GM19324 (cell line): ENCODE results near the gene PIK3CD.
"Not testable (repeated sequence)": the region's sequence is repeated elsewhere in the genome, so short reads cannot be mapped to it uniquely, and the experiment has no call there.

ENCODE experiments used
- ATAC-seq: cut with Tn5 transposase; IDR thresholded peaks from one replicate; pipeline ENCODE4 v1.9.1; 2021; ENCODE audit warnings: mild to moderate bottlenecking, moderate library complexity; ENCODE audit not compliant: unreplicated experiment, low FRiP score

Gene PIK3CD

DNA sequence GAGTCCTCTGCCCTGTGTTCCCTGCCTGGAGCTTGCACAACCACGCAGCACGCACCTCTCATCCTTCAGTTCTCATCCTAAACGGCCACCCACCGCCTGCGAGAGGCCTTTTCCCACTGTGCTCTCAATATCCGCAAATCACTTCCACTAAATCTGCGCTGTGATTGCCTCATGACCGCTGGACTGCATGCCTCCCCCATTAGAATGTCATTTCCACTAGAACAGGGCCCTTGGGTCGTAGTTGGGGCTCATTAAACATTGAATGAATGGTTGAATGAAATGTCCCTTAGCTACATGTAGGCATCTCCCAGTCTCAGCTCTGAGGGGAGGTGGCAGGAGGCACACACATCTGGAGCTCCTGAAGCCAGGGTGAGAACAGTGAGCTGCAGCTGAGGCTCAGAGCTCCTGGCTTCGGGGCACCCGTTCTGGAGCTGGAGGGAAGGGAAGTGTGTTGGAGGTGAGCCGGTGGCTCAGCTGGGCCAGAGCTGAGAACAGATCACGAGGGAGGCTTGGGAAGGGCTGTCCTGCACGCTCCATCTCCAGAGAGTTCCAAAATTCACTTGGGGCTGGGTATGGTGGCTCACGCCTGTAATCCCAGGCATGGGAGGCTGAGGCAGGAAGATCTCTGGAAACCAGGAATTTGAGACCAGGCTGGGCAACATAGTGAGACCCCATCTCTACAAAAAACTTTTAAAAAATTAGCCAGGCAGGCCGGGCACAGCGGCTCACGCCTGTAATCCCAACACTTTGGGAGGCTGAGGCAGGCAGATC is 32.4 kb upstream of the PIK3CD start:
- ATAC-seq: no peak

DNA sequence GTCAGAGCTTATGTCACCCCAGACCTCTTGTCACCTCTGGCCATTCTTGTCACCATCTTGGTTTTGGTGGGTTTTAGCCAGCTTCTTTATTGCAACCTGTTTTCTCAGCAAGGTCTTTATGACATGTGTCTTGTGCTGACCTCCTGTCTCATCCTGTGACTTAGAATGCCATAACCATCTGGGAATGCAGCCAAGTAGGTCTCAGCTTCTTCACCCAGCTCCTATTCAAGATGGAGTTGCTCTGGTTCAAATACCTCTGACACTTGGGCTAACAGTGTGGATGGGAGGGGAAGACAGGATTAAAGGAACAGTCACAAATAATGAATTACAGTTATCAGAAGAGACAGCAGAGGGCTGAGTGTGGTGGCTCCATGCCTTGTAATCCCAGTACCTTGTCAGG is 30.5 kb upstream of the PIK3CD start:
- no peak for ATAC-seq

DNA sequence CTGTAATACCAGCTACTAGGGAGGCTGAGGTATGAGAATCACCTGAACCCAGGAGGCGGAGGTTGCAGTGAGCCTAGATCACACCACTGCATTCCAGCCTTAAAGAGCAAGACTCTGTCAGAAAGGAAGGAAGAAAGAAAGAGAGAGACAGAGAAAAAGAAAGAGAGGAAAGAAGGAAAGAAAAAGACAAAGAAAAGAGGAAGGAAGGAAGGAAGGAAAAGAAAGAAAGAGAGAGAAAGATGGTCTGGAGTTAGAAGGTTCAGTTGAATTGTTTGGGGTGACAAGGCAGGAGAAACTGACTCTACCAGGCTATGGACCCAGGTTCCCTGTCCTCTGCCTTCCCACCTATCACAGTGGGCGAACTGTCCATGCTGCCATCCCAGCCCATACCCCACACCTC is 27.4 kb upstream of the PIK3CD start:
- ATAC-seq: no peak

DNA sequence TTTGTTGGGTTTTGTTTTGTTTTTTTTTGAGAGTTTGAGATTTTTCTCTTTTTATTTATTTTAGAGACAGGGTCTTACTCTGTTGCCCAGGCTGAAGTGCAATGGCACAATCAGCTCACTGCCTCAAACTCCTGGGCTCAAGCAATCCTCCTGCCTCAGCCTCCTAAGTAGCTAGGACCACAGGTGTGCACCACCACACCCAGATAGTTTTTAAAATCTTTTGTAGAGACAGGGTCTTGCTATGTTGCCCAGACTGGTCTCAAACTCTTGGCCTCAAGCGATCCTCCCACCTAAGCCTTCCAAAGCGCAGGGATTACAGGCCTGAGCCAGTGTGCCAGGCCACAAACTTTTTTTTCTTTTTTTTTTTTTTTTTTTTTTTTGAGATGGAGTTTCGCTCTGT is 26.5 kb upstream of the PIK3CD start:
- ATAC-seq: not testable (repeated sequence)

DNA sequence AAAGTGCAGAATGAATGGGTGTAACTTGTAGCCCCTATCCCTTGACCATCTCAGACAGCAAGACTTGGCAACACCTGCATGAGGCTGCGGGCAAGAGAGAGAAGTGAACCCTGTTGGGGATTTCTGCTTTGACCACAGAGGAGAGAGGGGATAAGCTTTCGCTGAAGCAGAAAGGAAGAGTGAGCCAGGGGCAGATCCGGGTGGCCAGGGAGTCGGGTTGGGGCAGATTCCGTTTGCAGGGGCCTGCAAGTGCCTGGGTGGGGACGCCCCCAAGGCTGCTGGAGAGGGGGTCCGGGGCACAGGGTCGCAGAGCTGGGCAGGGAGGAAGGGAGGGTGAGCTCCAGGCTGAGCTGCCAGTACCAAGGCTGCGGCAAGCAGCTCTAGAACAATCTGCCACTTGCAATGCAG is 25.3 kb upstream of the PIK3CD start:
- peak; percentile 55 for ATAC-seq

DNA sequence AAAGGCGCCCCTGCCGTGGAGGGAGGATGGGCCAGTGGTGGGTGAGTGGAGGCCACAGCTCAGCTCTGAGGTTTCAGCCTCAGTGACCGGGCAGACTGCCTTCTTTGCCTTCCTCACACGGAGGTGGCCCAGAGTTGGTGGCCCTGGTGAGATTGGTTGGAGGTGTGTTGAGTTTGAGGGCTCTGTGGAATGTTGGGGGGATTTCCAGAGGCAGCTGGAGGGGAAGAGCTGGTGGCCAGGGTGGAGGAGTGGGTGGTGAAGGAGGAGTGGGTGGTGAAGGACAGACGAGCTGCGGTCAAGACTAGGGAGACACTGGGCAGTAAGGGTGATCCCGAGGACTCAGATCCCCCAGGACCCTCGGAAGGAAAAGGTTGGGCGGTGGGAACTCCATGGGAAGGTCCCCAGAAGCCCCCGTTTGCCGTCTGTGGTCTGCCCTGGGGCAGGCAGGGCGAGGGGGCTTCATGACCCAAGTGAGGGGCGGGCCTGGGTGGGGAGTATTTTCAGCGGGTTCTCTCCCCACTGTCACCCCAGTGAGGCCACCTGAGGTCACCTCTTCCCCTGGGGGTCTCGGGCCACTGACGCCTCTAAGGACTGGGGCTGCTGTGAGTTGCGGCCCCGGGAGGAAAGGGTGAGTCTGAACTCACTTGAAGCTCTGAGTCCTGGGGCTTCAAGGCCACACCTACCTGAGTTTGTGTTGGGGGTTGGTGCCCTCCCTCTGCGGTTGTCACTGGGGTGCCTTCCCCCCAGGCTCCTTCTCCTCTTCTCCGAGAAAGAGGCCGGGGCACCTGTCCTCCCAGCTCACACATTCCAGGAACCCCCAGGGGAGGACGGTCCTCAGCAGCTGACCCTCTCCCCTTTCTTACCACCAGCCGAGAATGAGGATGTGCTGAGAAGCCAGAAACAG is 22.7 kb upstream of the PIK3CD start:
- no peak for ATAC-seq

DNA sequence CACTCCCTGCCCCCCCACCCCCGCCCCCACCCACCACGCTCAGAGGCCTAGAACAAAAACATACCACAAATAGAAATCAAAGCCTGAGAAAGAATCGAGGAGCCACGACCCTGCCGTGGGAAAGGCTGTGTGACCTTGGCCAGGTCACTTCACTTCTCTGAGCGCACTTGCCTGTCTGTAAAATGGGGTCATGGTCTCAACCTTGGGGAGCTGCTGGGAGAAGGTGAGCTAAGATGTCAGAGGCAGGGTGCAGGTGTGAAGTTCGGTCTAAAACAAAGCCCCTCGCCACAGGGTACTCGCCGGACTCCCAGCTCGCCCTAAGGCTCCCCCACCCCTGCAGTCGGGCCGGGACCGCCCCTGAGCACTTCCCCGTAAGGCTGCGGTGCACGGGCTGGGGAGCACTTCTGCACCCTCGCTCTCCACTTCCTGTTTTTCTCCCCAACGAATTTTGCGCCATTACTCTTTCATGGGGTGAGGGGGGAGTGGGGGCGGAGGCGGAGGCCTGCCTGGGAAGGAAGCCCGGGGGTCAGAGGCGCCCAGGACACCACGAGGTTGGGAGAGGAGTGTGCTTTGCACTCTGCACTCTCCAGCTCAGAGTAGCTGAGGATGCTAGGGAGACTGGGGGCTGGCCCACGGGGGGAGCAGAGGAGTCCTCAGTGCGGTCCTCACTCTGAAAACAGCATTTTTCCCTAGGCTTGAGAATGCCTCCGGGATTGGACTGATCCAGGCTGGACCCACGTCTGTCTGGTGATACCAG is 21.9 kb upstream of the PIK3CD start:
- no peak for ATAC-seq

DNA sequence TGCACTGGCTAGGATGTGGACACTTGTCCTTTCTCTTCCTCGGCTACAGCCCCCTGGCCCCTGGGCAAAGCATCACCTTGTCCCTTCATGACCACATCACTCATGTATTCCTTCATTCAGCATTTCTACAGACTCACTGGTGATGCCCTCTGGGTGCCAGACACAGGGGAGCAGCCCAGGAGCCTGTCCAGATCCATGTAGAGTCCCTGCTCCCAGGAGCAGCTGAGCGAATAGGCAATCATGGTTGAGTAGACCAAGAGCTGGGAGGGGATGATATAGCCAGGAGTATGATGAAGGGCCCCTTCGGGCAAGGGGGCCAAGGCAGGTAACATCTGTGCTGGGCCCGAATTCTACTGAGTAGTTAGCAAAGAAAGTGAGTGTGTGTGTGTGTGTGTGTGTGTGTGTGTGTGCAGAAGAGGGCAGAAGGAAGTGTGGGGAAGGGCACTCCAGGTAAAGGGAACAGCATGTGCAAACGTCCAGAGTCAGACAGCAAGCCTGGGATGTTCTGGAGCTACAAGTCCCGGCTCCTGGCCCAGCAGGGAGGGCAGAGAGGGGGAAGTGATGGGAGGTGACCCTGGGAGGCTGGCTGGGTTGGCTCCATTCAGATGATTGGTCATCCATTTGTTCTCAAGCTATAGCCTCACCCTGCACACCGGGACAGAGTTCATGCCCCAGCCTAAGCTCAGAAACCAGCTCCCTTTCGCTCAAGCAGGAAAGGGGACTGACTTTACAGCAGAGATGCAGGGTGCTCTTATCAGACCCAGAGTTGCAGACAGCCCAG is 21.0 kb upstream of the PIK3CD start:
- ATAC-seq: no peak

DNA sequence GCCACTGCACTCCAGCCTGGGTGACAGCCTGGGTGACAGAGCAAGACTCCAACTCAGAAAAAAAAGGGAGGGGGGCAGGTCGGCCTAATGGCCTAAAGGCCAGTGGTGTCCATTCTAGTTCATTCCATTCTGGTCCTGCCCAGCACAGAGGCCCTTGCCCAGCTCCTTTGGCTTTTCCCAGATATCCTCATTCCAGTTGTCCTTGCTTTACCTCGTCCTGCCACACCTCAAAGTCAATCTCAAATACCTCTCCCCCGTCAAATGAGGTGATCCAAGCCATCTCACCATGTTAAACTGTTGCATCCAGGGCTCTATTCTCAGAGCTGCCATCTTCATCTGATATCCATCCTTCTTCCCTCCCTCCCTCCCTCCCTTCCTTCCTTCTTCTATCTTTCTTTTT is 19.9 kb upstream of the PIK3CD start:
- no peak for ATAC-seq

DNA sequence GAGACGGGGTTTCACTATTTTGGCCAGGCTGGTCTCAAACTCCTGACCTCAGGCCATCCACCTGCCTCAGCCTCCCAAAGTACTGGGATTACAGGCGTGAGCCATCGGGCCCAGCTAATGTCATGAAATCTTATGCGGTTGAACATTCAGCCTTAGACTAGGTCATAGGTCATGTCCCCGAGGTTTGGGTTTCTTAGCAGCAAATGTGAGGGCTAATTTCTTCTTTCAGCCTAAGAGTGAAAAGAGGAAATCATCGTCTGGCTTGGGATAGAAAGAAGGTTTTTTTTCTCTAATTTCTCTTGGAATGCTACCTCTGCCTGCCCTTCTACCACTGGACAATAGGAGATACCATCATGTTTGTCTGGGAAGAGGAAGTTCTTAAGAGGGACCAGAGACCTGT is 18.0 kb upstream of the PIK3CD start:
- no peak for ATAC-seq

DNA sequence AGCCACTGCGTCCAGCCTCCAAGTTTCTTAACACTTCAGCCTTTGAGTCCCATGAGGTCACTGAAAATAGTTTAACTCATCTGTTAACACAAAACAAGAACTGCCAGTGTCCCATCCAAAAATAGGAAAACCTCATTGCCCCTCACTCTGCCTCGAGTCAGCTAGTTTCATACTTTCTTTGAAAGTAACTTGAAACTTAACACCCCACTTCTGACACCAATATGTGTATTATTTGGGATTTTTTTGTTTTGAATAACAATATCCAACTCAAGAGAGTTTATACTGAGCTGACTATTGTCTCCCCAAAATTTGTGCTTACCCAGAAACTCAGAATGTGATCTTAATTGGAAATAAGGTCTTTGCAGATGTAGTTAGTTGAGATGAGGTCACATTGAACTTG is 16.9 kb upstream of the PIK3CD start:
- ATAC-seq: no peak

DNA sequence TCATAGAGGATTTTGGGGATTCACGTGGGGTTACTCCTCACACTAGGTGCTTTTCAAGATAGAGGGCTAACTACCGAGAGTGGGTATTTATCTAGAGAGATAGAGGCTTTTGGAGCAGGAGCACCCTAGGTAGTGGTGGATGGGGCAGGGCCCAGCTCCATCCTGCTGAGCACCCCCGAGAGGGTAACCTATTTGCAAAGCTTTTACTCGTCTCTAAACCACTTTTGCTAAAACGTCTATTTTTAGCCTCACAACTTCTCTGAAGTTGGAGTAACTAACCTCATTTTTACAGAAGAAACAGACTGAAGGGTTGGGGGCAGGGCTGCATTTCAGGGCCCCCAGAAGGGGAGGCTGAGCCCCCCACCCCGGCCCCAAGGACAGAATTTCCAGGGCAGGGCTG is 12.3 kb upstream of the PIK3CD start:
- ATAC-seq: no peak

DNA sequence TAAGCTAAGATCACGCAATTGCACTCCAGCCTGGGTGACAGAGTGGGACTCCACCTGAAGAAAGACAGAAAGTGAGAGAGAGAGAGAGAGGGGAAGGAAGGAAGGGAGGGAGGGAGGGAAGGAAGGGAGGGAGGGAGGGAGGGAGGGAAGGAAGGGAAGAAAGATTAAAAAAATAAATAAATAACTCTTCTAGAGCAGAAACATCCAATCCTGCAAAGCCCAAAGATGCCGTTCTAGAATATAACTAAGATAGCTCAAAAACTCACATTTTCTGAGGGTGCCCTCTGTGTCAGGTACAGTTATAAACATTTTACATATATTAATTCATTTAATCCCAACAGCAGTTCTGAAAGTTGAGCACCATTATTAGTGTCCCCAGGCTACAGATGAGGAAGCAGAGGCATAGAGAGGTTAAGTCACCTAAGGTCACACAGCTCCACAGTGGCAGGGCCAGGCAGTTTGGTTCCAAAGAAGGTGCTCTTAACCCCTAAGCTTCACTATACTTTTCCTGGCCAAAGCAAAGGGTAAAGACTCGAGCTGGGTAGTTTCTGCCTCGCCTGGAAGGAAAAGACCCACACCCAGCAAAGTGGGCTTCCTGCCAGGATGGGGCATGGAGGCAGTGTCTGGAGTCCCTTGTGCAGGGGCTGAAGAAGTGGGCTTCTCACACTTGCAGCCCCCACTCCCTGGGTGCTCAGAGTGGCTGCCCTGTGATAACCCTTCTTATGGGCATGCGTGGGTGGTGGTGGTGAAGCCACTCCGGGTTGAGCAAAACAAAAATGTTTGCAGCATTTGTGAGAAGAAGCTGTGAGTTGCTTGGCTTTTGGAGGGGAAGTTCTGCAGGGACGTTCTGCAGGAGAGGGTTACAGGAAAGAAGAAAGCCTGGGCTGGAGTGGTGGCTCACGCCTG is 7.9 kb upstream of the PIK3CD start:
- ATAC-seq: no peak

DNA sequence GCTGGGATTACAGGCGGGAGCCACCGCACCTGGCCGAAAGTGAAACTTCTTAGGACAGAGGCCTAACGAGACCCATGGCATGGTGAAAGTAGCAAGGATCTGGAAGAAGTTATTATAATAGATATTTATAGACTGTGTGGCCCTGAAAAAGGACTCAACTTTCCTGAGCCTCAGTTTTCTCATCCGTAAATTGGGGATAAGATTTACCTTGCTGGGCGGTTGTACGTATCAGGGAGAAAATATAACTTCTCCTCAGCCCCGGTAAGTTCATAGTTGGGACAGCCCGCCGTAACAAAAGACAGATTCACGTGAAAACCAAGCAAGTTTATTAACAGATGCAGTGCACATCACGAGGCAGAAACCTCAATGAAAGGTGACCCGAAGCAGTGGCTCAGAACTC is 5.5 kb upstream of the PIK3CD start:
- ATAC-seq: no peak

DNA sequence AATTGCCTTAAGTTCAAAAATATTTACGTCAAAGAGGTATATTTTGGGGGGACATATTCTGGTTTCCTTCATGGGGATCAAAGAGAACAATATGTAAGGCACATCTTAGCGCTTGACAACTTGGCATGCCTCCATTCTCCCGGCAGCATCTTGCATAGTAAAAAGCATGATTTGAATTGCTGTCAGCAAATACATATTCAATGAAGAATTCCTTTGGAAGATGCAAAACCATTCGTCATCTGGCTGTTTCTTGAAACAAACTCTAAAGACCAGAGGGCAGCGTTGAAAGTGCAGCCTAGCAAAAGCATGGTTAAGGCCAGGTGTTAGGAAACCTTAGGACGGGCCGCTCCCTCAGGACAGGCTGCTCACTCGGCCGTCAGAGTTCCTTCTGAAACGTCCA is 3.4 kb upstream of the PIK3CD start:
- no peak for ATAC-seq

DNA sequence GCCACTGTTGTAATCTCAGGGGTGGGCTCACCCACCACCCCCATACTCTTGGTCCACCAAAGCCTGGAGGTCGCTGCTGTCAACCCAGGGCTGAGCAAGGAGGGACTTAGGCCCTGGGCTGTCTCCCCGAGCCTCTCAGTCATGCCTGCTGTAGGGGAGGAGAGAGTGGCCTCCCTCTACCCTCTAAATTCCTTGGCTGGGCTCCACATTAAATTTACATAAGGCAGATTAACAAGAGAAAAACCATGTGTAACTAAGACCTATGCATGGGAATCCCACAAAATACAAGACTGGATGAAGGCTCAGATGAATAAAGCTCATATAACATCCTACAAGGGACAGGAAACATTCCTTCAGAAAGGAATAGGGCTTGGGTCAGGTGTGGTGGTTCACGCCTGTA is 1.8 kb upstream of the PIK3CD start:
- no peak for ATAC-seq

DNA sequence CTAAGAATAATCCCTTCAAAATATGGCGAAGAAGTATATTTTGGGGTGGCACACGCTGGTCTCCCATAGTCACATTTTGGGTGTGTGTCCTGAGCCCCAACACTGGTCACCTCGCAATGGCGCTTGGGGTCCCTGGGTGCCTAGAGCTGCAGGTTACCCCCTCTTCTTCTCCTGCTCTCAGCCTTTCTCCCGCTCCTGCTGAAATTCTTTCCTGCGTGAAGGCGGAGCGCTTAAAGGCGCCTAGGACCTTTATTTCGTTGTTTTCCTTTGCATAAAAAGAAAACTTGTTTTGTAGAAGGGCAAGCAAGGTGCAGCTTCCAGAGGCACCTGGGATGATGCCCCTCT is 339 bp upstream of the PIK3CD start:
- ATAC-seq: no peak

DNA sequence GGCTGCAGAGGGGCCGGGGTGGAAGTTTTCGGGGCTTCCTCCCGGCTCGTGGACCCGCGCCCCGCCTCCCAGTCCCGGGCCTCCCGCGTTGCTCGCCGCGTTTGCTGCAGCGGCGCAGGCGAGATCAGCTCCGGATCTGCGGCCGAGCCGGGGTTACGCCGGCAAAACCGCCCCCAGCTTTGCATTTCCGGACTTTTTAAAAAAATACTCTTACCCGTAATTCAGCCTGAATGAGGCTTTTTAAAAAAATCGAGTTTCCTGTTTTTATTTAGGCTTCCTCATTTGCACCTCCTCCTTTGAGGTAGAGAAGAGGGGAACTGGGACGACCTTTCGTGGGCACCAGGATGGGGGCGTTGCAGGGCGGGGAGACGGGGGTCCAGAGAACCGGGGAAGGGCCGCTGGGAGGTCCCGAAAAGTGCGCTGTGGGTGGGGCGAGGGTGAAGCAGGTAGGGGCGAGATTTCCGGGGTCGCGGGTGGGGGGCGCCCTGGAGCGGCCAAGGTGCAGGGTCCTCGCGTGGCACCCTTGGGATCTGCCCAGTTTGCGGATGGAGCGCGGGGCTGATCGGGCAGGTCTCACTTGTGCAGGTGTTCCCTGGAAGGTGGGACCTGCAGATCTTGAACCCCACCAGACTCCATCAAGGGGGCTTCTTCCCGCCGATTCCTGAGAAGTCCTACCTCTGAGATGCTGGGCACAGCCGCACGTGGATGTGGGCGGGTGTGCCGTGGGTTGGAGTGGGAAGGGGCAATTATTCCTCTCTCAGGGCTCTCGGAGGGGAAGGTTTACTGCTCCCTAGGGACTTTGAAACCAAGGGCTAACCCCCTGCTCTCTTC is 1.1 kb downstream of the PIK3CD start:
- ATAC-seq: peak; percentile 36

DNA sequence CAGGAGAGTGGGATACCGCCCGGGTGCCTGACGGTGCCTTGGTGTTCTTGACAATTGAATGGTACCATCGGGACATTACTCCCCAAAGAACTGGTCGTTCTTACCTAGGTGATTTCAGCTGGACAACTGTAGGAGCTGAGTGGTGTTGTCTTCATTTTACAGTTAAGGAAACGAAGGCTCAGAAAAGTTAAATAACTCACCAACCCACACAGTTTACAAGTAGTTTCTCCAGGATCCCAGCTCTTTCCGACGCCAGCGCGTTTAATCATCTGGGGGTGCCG is 1.6 kb downstream of the PIK3CD start:
- ATAC-seq: no peak
